Measurements from ENCODE around the gene LMOD1.
"Not testable (repeated sequence)": the region's sequence is repeated elsewhere in the genome, so short reads cannot be mapped to it uniquely, and the experiment has no call there.

LMOD1 gene

GRCh38 chr1:201982623-201983379 lies 36.5 kb upstream of the LMOD1 start, which contains the start of gene RNPEP:
TSS of gene RNPEP (plus strand) at chr1:201982648. CDS start at chr1:201982667, 19 bp downstream.
- peak within 1 kb of the TSS; percentile 88 for H3K27ac ChIP-seq
- no peak for TF ChIP-seq ZFX (IDR thresholded peaks at IDR 0.05; ENCODE audit: borderline replicate concordance)
- TF ChIP-seq, protein P1, sequence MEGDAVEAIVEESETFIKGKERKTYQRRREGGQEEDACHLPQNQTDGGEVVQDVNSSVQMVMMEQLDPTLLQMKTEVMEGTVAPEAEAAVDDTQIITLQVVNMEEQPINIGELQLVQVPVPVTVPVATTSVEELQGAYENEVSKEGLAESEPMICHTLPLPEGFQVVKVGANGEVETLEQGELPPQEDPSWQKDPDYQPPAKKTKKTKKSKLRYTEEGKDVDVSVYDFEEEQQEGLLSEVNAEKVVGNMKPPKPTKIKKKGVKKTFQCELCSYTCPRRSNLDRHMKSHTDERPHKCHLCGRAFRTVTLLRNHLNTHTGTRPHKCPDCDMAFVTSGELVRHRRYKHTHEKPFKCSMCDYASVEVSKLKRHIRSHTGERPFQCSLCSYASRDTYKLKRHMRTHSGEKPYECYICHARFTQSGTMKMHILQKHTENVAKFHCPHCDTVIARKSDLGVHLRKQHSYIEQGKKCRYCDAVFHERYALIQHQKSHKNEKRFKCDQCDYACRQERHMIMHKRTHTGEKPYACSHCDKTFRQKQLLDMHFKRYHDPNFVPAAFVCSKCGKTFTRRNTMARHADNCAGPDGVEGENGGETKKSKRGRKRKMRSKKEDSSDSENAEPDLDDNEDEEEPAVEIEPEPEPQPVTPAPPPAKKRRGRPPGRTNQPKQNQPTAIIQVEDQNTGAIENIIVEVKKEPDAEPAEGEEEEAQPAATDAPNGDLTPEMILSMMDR (IDR thresholded peaks at IDR 0.05) = peak; percentile 47

GRCh38 chr1:201982082-201982622 lies 35.8 kb upstream of the LMOD1 start:
- peak overlapping the region; percentile 88 for H3K27ac ChIP-seq

DNA sequence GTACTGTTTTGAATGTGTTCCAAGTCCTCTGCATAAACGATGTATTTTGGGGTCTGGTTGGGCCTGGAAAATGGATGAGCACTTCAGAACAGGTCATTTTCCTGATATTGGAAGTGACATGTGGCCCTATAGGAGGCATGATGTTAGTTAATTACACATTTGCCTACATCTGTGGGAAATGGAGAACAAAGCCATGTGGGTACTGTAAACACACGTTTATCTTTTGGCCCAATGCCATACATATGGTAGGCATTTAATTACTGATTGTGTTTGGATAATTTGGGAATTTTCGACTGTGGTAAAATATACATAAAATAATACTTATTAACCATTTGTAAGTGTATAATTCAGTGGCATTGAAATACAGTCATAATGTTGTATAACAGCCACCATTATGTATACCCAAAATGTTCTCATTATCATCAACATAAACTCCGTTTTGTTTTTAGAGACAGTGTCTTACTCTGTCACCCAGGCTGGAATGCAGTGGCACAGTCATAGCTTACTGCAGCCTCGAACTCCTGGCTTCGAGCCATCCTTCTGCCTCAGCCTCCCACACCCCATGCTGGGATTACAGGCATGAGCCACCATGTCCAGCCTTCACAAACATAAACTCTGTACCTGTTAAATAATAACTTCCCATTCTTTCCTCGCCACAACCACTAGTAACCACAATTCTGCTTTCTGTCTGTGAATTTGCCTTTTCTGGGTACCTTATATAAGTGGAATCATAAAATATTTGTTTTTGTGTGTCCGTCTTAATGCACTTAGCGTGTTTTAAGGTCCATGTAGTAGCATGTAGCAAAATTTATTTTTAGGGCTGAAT lies 24.2 kb upstream of the LMOD1 start:
- no peak for TF ChIP-seq ZFX (IDR thresholded peaks at IDR 0.05; ENCODE audit: borderline replicate concordance)
- TF ChIP-seq, protein P1 (IDR thresholded peaks at IDR 0.05) = no peak

More at GRCh38 chr1:201982082-201982622, 35.8 kb upstream of the LMOD1 start:
- TF ChIP-seq ZFX (IDR thresholded peaks at IDR 0.05; ENCODE audit: borderline replicate concordance) = no peak
- TF ChIP-seq, protein P1 (IDR thresholded peaks at IDR 0.05) = no peak

GRCh38 chr1:201968202-201968925 lies 22.0 kb upstream of the LMOD1 start:
- no peak overlapping the region for H3K27ac ChIP-seq
- TF ChIP-seq, protein P1 (IDR thresholded peaks at IDR 0.05) = no peak
- no peak for TF ChIP-seq ZFX (IDR thresholded peaks at IDR 0.05; ENCODE audit: borderline replicate concordance)

More for the DNA sequence above, 24.2 kb upstream of the LMOD1 start:
- 0 out of 2 replicates have a peak overlapping the region, but pooled peaks have one; percentile 14 for H3K27ac ChIP-seq

DNA sequence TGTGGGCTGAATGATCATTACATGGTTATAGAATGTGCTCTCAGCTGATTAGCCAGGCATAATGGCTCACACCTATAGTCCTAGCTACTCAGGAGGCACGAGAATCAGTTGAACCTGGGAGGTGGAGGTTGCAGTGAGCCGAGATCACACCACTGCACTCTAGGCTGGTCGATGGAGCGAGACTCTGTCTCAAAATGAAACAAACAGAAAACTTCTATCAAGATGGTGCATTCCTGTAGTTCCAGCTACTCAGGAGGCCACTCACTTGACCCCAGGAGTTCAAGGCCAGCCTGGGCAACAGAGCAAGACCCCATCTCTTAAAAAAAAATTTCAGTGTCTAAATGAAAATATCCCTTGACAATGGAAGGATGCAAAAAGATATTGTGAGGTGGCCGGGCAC lies 19.8 kb upstream of the LMOD1 start:
- TF ChIP-seq, protein P1 (IDR thresholded peaks at IDR 0.05) = no peak
- no peak for TF ChIP-seq ZFX (IDR thresholded peaks at IDR 0.05; ENCODE audit: borderline replicate concordance)
- H3K27ac ChIP-seq = no peak overlapping the region

DNA sequence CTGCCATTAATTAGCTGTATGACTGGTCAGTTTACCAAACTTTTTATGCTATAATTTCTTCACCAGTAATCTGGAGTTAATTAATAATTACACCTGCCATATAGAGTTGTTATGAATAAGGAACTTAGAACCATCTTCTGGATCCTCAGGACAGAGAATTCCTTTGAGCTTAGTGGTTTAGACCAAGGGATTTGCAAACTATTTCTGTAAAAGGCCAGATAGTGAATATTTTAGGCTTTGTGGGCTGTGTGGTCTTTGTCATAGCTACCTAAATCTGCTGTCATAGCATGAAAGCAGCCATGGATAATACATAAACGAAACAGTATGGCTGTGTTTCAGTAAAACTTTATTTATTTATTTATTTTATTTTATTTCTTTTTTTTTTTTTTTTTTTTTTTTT lies 17.9 kb upstream of the LMOD1 start:
- H3K27ac ChIP-seq = no peak overlapping the region
- TF ChIP-seq ZFX (IDR thresholded peaks at IDR 0.05; ENCODE audit: borderline replicate concordance) = no peak
- TF ChIP-seq, protein P1 (IDR thresholded peaks at IDR 0.05) = no peak

DNA sequence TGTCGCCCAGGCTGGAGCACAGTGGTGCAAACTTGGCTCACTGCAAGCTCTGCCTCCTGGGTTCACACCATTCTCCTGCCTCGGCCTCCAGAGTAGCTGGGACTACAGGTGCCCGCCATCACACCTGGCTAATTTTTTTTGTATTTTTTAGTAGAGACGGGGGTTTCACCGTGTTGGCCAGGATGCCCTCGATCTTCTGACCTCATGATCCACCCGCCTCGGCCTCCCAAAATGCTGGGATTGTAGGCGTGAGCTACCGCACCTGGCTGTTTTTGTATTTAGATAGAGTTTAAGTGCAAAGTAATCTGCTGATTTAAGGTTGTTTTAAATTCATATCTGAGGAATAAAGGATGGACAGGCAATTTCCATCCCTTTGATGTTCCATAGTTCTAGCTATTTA lies 16.0 kb upstream of the LMOD1 start:
- H3K27ac ChIP-seq = not testable (repeated sequence)
